A673 (cell line): ENCODE measurements around the gene RFX2. TPM values are rescaled to one million over a fixed set of nuclear protein-coding genes. Genes with fewer than 3 reads are reported as not detected.

Experiments used
- BruUV-seq: library from RNA; stranded (reverse); fragments of 400-500 nt; replicated peaks from 2 replicates; lab custom pipeline; 2021; lab: Mats Ljungman, UMichigan
- CTCF ChIA-PET: fragments of 300-600 bp; sonication (Branson Sonifier 250); formaldehyde crosslinking; loops from one replicate; lab custom pipeline; 2022; ENCODE audit warnings: antibody characterized with exemption; lab: Charles Lee
- POLR2A ChIA-PET: fragments of 300-600 bp; sonication (Branson Sonifier 250); formaldehyde crosslinking; loops from one replicate; lab custom pipeline; 2022; ENCODE audit warnings: antibody characterized with exemption; ENCODE audit not compliant: low non-redundant PET; lab: Charles Lee
- DNase-seq: peaks from one replicate; pipeline ENCODE4 v3.0.0-alpha.2; 2015; ENCODE audit warnings: low spot score
- H3K27ac ChIP-seq: fragments of 200-600 bp; sonication (generic); 2 replicates; pipeline ENCODE4 v1.5.1; 2016; ENCODE audit warnings: mixed run types, low read depth, mild to moderate bottlenecking, mixed read lengths, antibody characterized with exemption, low read length; ENCODE audit not compliant: poor library complexity, severe bottlenecking
- H3K27me3 ChIP-seq: fragments of 200-600 bp; sonication (generic); replicated peaks from 2 replicates; pipeline ENCODE4 v1.6.1; 2017; ENCODE audit warnings: mixed run types, low read depth, mild to moderate bottlenecking, mixed read lengths, antibody characterized with exemption, low read length; ENCODE audit not compliant: insufficient read depth, poor library complexity
- H3K36me3 ChIP-seq: fragments of 200-600 bp; sonication (generic); 2 replicates; pipeline ENCODE4 v1.6.1; 2016; ENCODE audit warnings: mixed run types, mild to moderate bottlenecking, mixed read lengths, antibody characterized with exemption, low read length; ENCODE audit not compliant: insufficient read depth, poor library complexity, severe bottlenecking
- H3K4me1 ChIP-seq: fragments of 200-600 bp; sonication (generic); 2 replicates; pipeline ENCODE4 v1.6.1; 2017; ENCODE audit warnings: mixed run types, mild to moderate bottlenecking, mixed read lengths, antibody characterized with exemption, low read length; ENCODE audit not compliant: insufficient read depth, poor library complexity, severe bottlenecking
- H3K4me3 ChIP-seq: fragments of 200-600 bp; sonication (generic); 2 replicates; pipeline ENCODE4 v1.5.1; 2016; ENCODE audit warnings: low read depth, mixed run types, mild to moderate bottlenecking, mixed read lengths, low read length; ENCODE audit not compliant: poor library complexity, severe bottlenecking
- H3K9me3 ChIP-seq: fragments of 200-600 bp; sonication (generic); 2 replicates; pipeline ENCODE4 v1.6.1; 2016; ENCODE audit warnings: mixed run types, low read depth, mild to moderate bottlenecking, mixed read lengths, antibody characterized with exemption, low read length; ENCODE audit not compliant: poor library complexity, severe bottlenecking
- CTCF ChIP-seq: fragments of 300-800, 200-600 bp; sonication (generic); conservative IDR thresholded peaks from 2 replicates; pipeline ENCODE4 v1.5.1; 2017; ENCODE audit warnings: low read depth, mild to moderate bottlenecking, antibody characterized with exemption, low read length, moderate library complexity, mixed read lengths
- EZH2 ChIP-seq: fragments of 200-600 bp; sonication (generic); IDR thresholded peaks from 2 replicates; pipeline ENCODE4 v1.6.1; 2017; ENCODE audit warnings: borderline replicate concordance, low read depth, mild to moderate bottlenecking, mixed read lengths, antibody characterized with exemption, low read length; ENCODE audit not compliant: poor library complexity, severe bottlenecking
- intact Hi-C: fragments of 100-400 bp; cut with micrococcal nuclease; formaldehyde crosslinking; loops from one replicate; pipeline ENCODE4 v1.10.0; 2022; ENCODE audit not compliant: unreplicated experiment
- total RNA-seq: library from RNA; stranded (reverse); gene quantifications from 2 replicates; pipeline ENCODE4 v1.2.3, GENCODE V29; 2021

The RFX2 gene
- total RNA-seq, 1 experiment from 2014 or later, result 11.7 TPM

DNA sequence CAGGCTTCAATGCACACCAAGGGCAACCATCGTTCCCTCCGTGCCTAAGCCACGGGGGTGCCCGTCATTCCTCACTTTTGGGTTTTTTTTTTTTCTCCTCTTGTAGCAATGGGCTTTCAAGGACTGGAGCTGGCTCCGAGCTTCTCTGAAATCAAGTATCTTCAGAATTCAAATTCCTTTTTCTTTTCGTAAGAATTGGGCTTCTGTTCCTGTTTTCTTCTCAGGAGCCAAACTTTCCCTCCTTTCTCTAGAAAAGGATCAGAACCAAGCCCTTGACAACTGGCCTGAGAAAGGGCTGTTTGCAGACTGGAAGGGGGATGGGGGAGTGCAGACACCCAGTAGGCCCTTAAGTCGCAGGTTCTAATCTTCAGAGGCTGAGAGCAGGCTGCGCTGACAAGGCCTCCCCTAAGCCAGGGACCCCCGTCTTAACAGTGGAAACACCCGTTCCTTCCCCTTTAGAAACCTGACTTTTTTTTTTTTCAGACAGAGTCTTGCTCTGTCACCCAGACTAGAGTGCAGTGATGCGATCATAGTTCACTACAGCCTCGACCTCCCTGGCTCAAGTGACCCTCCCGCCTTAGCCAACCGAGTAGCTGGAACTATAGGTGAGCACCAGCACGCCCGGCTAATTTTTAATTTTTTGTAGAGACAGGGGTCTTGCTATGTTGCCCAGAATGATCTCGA, 51.6 kb downstream of the RFX2 start:
- Histone ChIP-seq H3K36me3 (no peaks in the 10 kb centered on the region), H3K27ac (no peak overlapping the region), H3K4me3 (no peak overlapping the region), H3K4me1 (no peaks in the 10 kb centered on the region), H3K27me3 (no peaks in the 10 kb centered on the region), H3K9me3 (no peaks in the 10 kb centered on the region)
- no peak for DNase-seq
- BruUV-seq, result no TSS peak
- ChIA-PET POLR2A (no interaction called here), CTCF (interaction anchor here (0.7 kb wide), 1 partner anchor 447 kb away, joined by 3 read pairs; no protein-coding TSS in a partner anchor)
- no peak for TF ChIP-seq CTCF
- no peak for TF ChIP-seq EZH2
- intact Hi-C loops, result no loop called here

GRCh38 chr19:6057651-6058517, 52.4 kb downstream of the RFX2 start:
- POLR2A ChIA-PET, result no interaction called here

More at GRCh38 chr19:6057651-6058517, 52.4 kb downstream of the RFX2 start:
- CTCF ChIA-PET, result no interaction called here
- Histone ChIP-seq H3K9me3 (no peaks in the 10 kb centered on the region), H3K4me1 (no peaks in the 10 kb centered on the region), H3K27ac (no peak overlapping the region), H3K27me3 (no peaks in the 10 kb centered on the region), H3K36me3 (no peaks in the 10 kb centered on the region), H3K4me3 (no peak overlapping the region)
- DNase-seq, result no peak
- TF ChIP-seq EZH2, result no peak
- TF ChIP-seq CTCF, result no peak
- BruUV-seq, result no TSS peak
- intact Hi-C loops, result no loop called here
